K562 (cell line): ENCODE measurements around the gene ATXN7L1. TPM values are rescaled to one million over a fixed set of nuclear protein-coding genes. Genes with fewer than 3 reads are reported as not detected.
A peak's percentile ranks its signal among the peaks of the same experiment; 100 is the strongest.

Source experiments
- ATAC-seq: fragments of 200-7000 bp; cut with Tn5 transposase; 3 replicates; pipeline ENCODE4 v1.9.1; 2020; ENCODE audit warnings: moderate library complexity
- BruUV-seq: library from RNA; stranded (reverse); fragments of 400-500 nt; replicated peaks from 2 replicates; lab custom pipeline; 2021; lab: Mats Ljungman, UMichigan
- CTCF ChIA-PET: fragments of 300-600 bp; formaldehyde crosslinking; extraction: SDS; loops from one replicate; lab custom pipeline; 2021; ENCODE audit warnings: low intra/inter-chr PET ratio; lab: Yijun Ruan, JAX
- POLR2A ChIA-PET: fragments of 300-600, 350-650 bp; sonication (Branson Sonifier 250); formaldehyde crosslinking; extraction: SDS; loops from one replicate; lab custom pipeline; 2021; ENCODE audit warnings: antibody characterized with exemption, inconsistent platforms; lab: Yijun Ruan, JAX
- DNase-seq, 4 experiments: peaks; one replicate each; pipeline versions ENCODE4 v3.0.0 to v3.0.0-alpha.2; 2011 to 2018; ENCODE audit warnings: low spot score in 3 of 4, mixed read lengths in 3 of 4; ENCODE audit errors: extremely low read depth in 1 of 4
- FAIRE-seq: peaks from 2 replicates; lab custom pipeline; 2011; peaks lifted over from hg19 to GRCh38; lab: Jason Lieb, UNC
- H2AFZ ChIP-seq: 2 replicates; pipeline ENCODE4 v1.6.0; 2011; ENCODE audit warnings: low read depth, low read length, control low read depth, inconsistent platforms
- H3K27ac ChIP-seq: fragments of 200-600 bp; 3 replicates; pipeline ENCODE4 v1.8.0; 2011; ENCODE audit warnings: low read depth, mild to moderate bottlenecking, control low read depth, inconsistent platforms, low read length, moderate library complexity, mixed read lengths; ENCODE audit errors: extremely low read depth
- H3K27me3 ChIP-seq, 2 experiments: fragments of 300-600 bp in 1 of 2; 2 replicates in 1 of 2; 3 replicates in 1 of 2; pipeline versions ENCODE4 v1.6.0 to v1.8.0; 2011; ENCODE audit warnings: inconsistent platforms in 2 of 2, low read length in 2 of 2, mild to moderate bottlenecking in 1 of 2, mixed read lengths in 1 of 2, moderate library complexity in 1 of 2; ENCODE audit not compliant: control insufficient read depth in 2 of 2, insufficient read depth in 2 of 2
- H3K36me3 ChIP-seq: fragments of 300-600 bp; 3 replicates; pipeline ENCODE4 v1.8.0; 2011; ENCODE audit warnings: mild to moderate bottlenecking, low read length, inconsistent platforms; ENCODE audit not compliant: control insufficient read depth, insufficient read depth
- H3K4me1 ChIP-seq, 2 experiments: fragments of 200-600 bp in 1 of 2; replicated peaks in 1 of 2; 2 replicates in 1 of 2; 3 replicates in 1 of 2; pipeline versions ENCODE4 v1.5.1 to v1.8.0; 2011; ENCODE audit warnings: inconsistent platforms in 2 of 2, low read length in 2 of 2, mild to moderate bottlenecking in 1 of 2, mixed read lengths in 1 of 2, moderate library complexity in 1 of 2; ENCODE audit not compliant: control insufficient read depth in 2 of 2, insufficient read depth in 2 of 2
- H3K4me2 ChIP-seq: 2 replicates; pipeline ENCODE4 v1.6.1; 2011; ENCODE audit warnings: low read length, control low read depth, inconsistent platforms, mixed read lengths; ENCODE audit not compliant: insufficient read depth
- H3K4me3 ChIP-seq: fragments of 200-600 bp; sonication (generic), shearing (Covaris generic); 2 replicates; pipeline ENCODE4 v1.5.1; 2016; ENCODE audit warnings: control low read depth, inconsistent platforms
- H3K79me2 ChIP-seq: fragments of 200-600 bp; 3 replicates; pipeline ENCODE4 v1.8.0; 2011; ENCODE audit warnings: low read length, inconsistent platforms; ENCODE audit not compliant: control insufficient read depth, insufficient read depth
- H3K9ac ChIP-seq, 2 experiments: 2 replicates each; pipeline versions ENCODE4 v1.6.0 to v1.6.1; 2011; ENCODE audit warnings: low read depth in 2 of 2, low read length in 2 of 2, control low read depth in 1 of 2, inconsistent platforms in 1 of 2, mild to moderate bottlenecking in 1 of 2, mixed read lengths in 1 of 2; ENCODE audit not compliant: insufficient read depth in 1 of 2
- H3K9me1 ChIP-seq: one replicate; pipeline ENCODE4 v1.6.0; 2011; ENCODE audit warnings: inconsistent platforms, mild to moderate bottlenecking, low read length, moderate library complexity; ENCODE audit not compliant: control insufficient read depth, insufficient read depth
- H3K9me3 ChIP-seq: replicated peaks from 2 replicates; pipeline ENCODE4 v1.5.1; 2011; ENCODE audit warnings: low read depth, low read length, inconsistent platforms; ENCODE audit not compliant: control insufficient read depth, insufficient read depth
- H4K20me1 ChIP-seq: replicated peaks from 2 replicates; pipeline ENCODE4 v1.6.1; 2011; ENCODE audit warnings: low read length, inconsistent platforms, mixed read lengths; ENCODE audit not compliant: control insufficient read depth, insufficient read depth
- BRCA1 ChIP-seq, 2 experiments: fragments of 450-650 bp in 1 of 2; sonication (generic) in 1 of 2; formaldehyde crosslinking in 1 of 2; IDR thresholded peaks; 2 replicates each; pipeline versions ENCODE4 v1.5.0 to v1.6.1; 2017 to 2020; ENCODE audit warnings: mild to moderate bottlenecking in 1 of 2, missing genetic modification reagents in 1 of 2
- JUND ChIP-seq, 2 experiments: IDR thresholded peaks; 2 replicates in 1 of 2; 3 replicates in 1 of 2; pipeline ENCODE4 v1.6.1; 2011; ENCODE audit warnings: borderline replicate concordance in 2 of 2, low read depth in 2 of 2, low read length in 2 of 2, improper control_type of control experiment in 1 of 2, missing biosample characterization in 1 of 2, missing genetic modification characterization in 1 of 2, missing genetic modification reagents in 1 of 2
- KDM5B ChIP-seq: fragments of 200-600 bp; sonication (generic); IDR thresholded peaks from 2 replicates; pipeline ENCODE4 v1.6.1; 2012; ENCODE audit warnings: low read depth, mild to moderate bottlenecking, moderate library complexity, low read length, control low read depth, inconsistent platforms; ENCODE audit not compliant: insufficient replicate concordance
- NR4A1 ChIP-seq, 2 experiments: fragments of 250-450 bp in 1 of 2; fragments of 450-650 bp in 1 of 2; sonication (Bioruptor Pico) in 1 of 2; IDR thresholded peaks; 2 replicates each; pipeline versions ENCODE4 v1.4.0 to v1.6.1; 2016 to 2020; ENCODE audit warnings: mild to moderate bottlenecking in 2 of 2, missing compliant biosample characterization in 1 of 2, missing genetic modification characterization in 1 of 2, moderate library complexity in 1 of 2
- PHF8 ChIP-seq: fragments of 200-600 bp; sonication (generic); IDR thresholded peaks from 2 replicates; pipeline ENCODE4 v1.6.1; 2012; ENCODE audit warnings: mixed run types, mild to moderate bottlenecking, inconsistent platforms, low read length, moderate library complexity, borderline replicate concordance
- U2AF2 ChIP-seq: fragments of 200-400 bp; formaldehyde crosslinking; optimal IDR thresholded peaks from 2 replicates; pipeline ENCODE3; 2017; ENCODE audit warnings: low read depth, mild to moderate bottlenecking, low read length
- ZZZ3 ChIP-seq: fragments of 450-650 bp; IDR thresholded peaks from 2 replicates; pipeline ENCODE4 v1.6.1; 2016; ENCODE audit warnings: antibody characterized with exemption, mild to moderate bottlenecking, moderate library complexity
- WGBS: fragments of 100-300 bp; shearing (Covaris generic); methylation state at CpG from one replicate; pipeline ENCODE4 v1.1.6; 2016; ENCODE audit warnings: low coverage, mixed read lengths; ENCODE audit not compliant: insufficient coverage; ENCODE audit errors: missing lambda C conversion rate; 5-methylcytosine and 5-hydroxymethylcytosine counted together
- in situ Hi-C: fragments of 300-500 bp; cut with MboI; formaldehyde crosslinking; loops from 4 replicates; pipeline ENCODE4 v1.15.0; 2018; ENCODE audit warnings: inconsistent platforms, mixed read lengths
- intact Hi-C: fragments of 100-400 bp; cut with micrococcal nuclease; formaldehyde crosslinking; loops from 2 replicates; pipeline ENCODE4 v1.14.2; 2022
- polyA plus RNA-seq, 8 experiments: library from polyadenylated mRNA; depleted of rRNA in 4 of 8; stranded (reverse) in 5 of 8; unstranded in 3 of 8; fragments of >200 nt; fragmentation: Nextera tagmentation in 2 of 8; fragmentation: Illumina TruSeq in 1 of 8; extraction: Ambion mirVana in 2 of 8; extraction: Trizol in 1 of 8; gene quantifications; 2 replicates each; pipeline versions ENCODE4 v1.2.1 to v1.2.3, GENCODE V29; 2011 to 2014; ENCODE audit warnings: inconsistent platforms in 1 of 8, missing spikeins in 1 of 8
- total RNA-seq, 7 experiments: library from RNA; depleted of rRNA in 6 of 7; stranded (reverse); fragments of >200 nt in 6 of 7; fragmentation: Illumina TruSeq in 2 of 7; extraction: Trizol in 2 of 7; gene quantifications; 2 replicates each; pipeline versions ENCODE4 v1.2.1 to v1.2.3, GENCODE V29; 2011 to 2021; ENCODE audit warnings: low replicate concordance in 1 of 7
- TF ChIP-seq, protein P1 (sequence below): fragments of 250-450 bp; sonication (Bioruptor Pico); IDR thresholded peaks from 2 replicates; pipeline ENCODE4 v1.4.0; 2020
- TF ChIP-seq, protein P2 (sequence below): fragments of 450-650 bp; IDR thresholded peaks from 2 replicates; pipeline ENCODE4 v1.6.1; 2016; ENCODE audit warnings: mild to moderate bottlenecking

Gene ATXN7L1
- total and polyA plus RNA-seq, 9 of the 15 experiments (the other 6 are each of a cell fraction or from before 2014, with no cell fraction given), result 6.6 to 13.7 (median 10.7) TPM

DNA sequence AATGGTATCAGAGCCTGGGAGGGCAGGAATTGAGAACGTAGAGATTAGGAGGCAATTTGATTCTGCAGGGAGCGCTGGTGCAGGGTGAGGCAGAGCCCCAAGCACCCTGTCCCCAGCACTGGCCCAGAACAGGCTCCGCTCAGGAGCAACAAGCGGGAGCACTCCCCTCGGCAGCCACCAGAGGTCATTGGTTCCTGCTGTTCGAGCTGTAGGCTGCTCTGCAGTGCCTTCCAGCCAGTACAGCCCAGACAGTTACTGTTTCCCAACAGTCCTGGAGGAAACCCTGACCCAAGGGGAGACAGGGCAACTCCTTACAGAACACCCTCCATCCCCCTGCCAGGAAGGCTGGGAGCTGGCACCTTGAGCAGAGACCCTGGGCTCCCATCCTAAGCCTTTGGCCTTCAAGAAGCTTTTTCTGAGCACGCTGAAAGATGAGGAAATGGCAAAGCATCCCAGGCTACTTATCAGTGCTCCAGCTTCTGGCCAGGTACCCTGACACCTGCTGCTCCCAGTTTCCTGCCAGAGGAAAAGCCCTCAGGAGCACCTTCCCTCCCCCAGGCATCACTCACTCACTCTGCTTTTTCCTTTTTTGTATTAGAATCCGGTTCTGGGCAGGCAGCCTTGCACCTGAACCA lies 223.9 kb downstream of the ATXN7L1 start:
- in situ Hi-C loops, result no loop called here
- BruUV-seq, result no TSS peak
- TF ChIP-seq, protein P1, sequence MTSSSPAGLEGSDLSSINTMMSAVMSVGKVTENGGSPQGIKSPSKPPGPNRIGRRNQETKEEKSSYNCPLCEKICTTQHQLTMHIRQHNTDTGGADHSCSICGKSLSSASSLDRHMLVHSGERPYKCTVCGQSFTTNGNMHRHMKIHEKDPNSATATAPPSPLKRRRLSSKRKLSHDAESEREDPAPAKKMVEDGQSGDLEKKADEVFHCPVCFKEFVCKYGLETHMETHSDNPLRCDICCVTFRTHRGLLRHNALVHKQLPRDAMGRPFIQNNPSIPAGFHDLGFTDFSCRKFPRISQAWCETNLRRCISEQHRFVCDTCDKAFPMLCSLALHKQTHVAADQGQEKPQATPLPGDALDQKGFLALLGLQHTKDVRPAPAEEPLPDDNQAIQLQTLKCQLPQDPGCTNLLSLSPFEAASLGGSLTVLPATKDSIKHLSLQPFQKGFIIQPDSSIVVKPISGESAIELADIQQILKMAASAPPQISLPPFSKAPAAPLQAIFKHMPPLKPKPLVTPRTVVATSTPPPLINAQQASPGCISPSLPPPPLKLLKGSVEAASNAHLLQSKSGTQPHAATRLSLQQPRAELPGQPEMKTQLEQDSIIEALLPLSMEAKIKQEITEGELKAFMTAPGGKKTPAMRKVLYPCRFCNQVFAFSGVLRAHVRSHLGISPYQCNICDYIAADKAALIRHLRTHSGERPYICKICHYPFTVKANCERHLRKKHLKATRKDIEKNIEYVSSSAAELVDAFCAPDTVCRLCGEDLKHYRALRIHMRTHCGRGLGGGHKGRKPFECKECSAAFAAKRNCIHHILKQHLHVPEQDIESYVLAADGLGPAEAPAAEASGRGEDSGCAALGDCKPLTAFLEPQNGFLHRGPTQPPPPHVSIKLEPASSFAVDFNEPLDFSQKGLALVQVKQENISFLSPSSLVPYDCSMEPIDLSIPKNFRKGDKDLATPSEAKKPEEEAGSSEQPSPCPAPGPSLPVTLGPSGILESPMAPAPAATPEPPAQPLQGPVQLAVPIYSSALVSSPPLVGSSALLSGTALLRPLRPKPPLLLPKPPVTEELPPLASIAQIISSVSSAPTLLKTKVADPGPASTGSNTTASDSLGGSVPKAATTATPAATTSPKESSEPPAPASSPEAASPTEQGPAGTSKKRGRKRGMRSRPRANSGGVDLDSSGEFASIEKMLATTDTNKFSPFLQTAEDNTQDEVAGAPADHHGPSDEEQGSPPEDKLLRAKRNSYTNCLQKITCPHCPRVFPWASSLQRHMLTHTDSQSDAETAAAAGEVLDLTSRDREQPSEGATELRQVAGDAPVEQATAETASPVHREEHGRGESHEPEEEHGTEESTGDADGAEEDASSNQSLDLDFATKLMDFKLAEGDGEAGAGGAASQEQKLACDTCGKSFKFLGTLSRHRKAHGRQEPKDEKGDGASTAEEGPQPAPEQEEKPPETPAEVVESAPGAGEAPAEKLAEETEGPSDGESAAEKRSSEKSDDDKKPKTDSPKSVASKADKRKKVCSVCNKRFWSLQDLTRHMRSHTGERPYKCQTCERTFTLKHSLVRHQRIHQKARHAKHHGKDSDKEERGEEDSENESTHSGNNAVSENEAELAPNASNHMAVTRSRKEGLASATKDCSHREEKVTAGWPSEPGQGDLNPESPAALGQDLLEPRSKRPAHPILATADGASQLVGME (CRISPR knock-in tag), result no peak
- TF ChIP-seq BRCA1 (IDR thresholded peaks at IDR 0.05), result no peak
- no peak for TF ChIP-seq BRCA1 (CRISPR knock-in tag; IDR thresholded peaks at IDR 0.05)
- TF ChIP-seq U2AF2, result no peak
- no peak for TF ChIP-seq NR4A1 (CRISPR knock-in tag; IDR thresholded peaks at IDR 0.05)
- no peak for TF ChIP-seq NR4A1 (tag; IDR thresholded peaks at IDR 0.05)
- TF ChIP-seq, protein P2, sequence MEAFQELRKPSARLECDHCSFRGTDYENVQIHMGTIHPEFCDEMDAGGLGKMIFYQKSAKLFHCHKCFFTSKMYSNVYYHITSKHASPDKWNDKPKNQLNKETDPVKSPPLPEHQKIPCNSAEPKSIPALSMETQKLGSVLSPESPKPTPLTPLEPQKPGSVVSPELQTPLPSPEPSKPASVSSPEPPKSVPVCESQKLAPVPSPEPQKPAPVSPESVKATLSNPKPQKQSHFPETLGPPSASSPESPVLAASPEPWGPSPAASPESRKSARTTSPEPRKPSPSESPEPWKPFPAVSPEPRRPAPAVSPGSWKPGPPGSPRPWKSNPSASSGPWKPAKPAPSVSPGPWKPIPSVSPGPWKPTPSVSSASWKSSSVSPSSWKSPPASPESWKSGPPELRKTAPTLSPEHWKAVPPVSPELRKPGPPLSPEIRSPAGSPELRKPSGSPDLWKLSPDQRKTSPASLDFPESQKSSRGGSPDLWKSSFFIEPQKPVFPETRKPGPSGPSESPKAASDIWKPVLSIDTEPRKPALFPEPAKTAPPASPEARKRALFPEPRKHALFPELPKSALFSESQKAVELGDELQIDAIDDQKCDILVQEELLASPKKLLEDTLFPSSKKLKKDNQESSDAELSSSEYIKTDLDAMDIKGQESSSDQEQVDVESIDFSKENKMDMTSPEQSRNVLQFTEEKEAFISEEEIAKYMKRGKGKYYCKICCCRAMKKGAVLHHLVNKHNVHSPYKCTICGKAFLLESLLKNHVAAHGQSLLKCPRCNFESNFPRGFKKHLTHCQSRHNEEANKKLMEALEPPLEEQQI, result no peak
- TF ChIP-seq KDM5B, result no peak
- TF ChIP-seq ZZZ3, result no peak
- no peak for TF ChIP-seq PHF8
- TF ChIP-seq JUND (IDR thresholded peaks at IDR 0.05; ENCODE audit: borderline replicate concordance, low read depth, low read length), result 0 out of 2 replicates have a peak, but pooled peaks have one; percentile 30
- no peak; the same call in 2 of the 3 replicates for TF ChIP-seq JUND (tag; IDR thresholded peaks at IDR 0.05; ENCODE audit: borderline replicate concordance, low read depth, low read length)

More for the DNA sequence above, 223.9 kb downstream of the ATXN7L1 start:
- no peak overlapping the region for H2AFZ ChIP-seq
- ATAC-seq (peak; percentile 97), FAIRE-seq (peak; percentile 91), DNase-seq (peak; percentile 84 to 88 (median 88))
- H3K4me2 ChIP-seq, result no peak overlapping the region
- peaks cover 16% of the 10 kb centered on the region for H4K20me1 ChIP-seq
- no peak overlapping the region for H3K9ac ChIP-seq
- H3K4me1 ChIP-seq, result peaks cover 16 to 20% of the 10 kb centered on the region in 2 experiments; a peak in 4 of 5 replicates
- H3K79me2 ChIP-seq, result no peaks in the 10 kb centered on the region
- H3K9me3 ChIP-seq, result no peaks in the 10 kb centered on the region
- no peak overlapping the region for H3K4me3 ChIP-seq
- ChIA-PET POLR2A (interaction anchor here (1.0 kb wide), 1 partner anchor 12 kb away, joined by 4 read pairs; no protein-coding TSS in a partner anchor), CTCF (interaction anchor here (0.6 to 1.9 kb wide), 2 partner anchors 265 to 390 kb away, joined by 3 to 17 read pairs; no protein-coding TSS in a partner anchor)
- no peaks in the 10 kb centered on the region for H3K9me1 ChIP-seq
- H3K36me3 ChIP-seq, result no peaks in the 10 kb centered on the region
- 12% methylated on average over 8 of the region's 8 CpGs for WGBS
- no peaks in the 10 kb centered on the region; a peak in 1 of 5 replicates for H3K27me3 ChIP-seq
- no peak overlapping the region for H3K27ac ChIP-seq
- intact Hi-C loops, result loop anchor here (1.0 to 10.0 kb wide), 5 partner anchors 85 to 514 kb away; no protein-coding TSS in a partner anchor
